Karpas-422 (cell line): ENCODE data around the gene CCDC117. TPM values are rescaled to one million over a fixed set of nuclear protein-coding genes. Genes with fewer than 3 reads are reported as not detected.
"Not testable (repeated sequence)": the region's sequence is repeated elsewhere in the genome, so short reads cannot be mapped to it uniquely, and the experiment has no call there.

Experiments
- DNase-seq: peaks from one replicate; pipeline ENCODE4 v3.0.0-alpha.2; 2015
- H2AFZ ChIP-seq: fragments of 200-600 bp; sonication (generic); 2 replicates; pipeline ENCODE4 v1.6.1; 2014; ENCODE audit warnings: antibody characterized with exemption, low read length, mixed read lengths
- H3K27ac ChIP-seq: fragments of 200-600 bp; sonication (generic); 2 replicates; pipeline ENCODE4 v1.5.1; 2014; ENCODE audit warnings: mild to moderate bottlenecking, low read length, moderate library complexity
- H3K27me3 ChIP-seq: fragments of 200-600 bp; sonication (generic); 2 replicates; pipeline ENCODE4 v1.6.1; 2014; ENCODE audit warnings: low read length, mixed read lengths
- H3K36me3 ChIP-seq: fragments of 200-600 bp; sonication (generic); 2 replicates; pipeline ENCODE4 v1.6.1; 2014; ENCODE audit warnings: low read length, mixed read lengths; ENCODE audit not compliant: insufficient read depth
- H3K4me1 ChIP-seq: fragments of 200-600 bp; sonication (generic); 2 replicates; pipeline ENCODE4 v1.6.1; 2014; ENCODE audit warnings: mild to moderate bottlenecking, low read length, mixed read lengths
- H3K4me2 ChIP-seq: fragments of 200-600 bp; sonication (generic); 2 replicates; pipeline ENCODE4 v1.6.1; 2014; ENCODE audit warnings: low read length, low read depth, mild to moderate bottlenecking; ENCODE audit not compliant: poor library complexity, severe bottlenecking
- H3K4me3 ChIP-seq: fragments of 200-600 bp; sonication (generic); 2 replicates; pipeline ENCODE4 v1.5.1; 2014; ENCODE audit warnings: mild to moderate bottlenecking, antibody characterized with exemption, low read length, mixed read lengths
- H3K79me2 ChIP-seq: fragments of 200-600 bp; sonication (generic); 2 replicates; pipeline ENCODE4 v1.6.1; 2014; ENCODE audit warnings: mild to moderate bottlenecking, low read length, mixed read lengths
- H3K9ac ChIP-seq: fragments of 200-600 bp; sonication (generic); 2 replicates; pipeline ENCODE4 v1.6.0; 2014; ENCODE audit warnings: low read length
- H3K9me2 ChIP-seq: fragments of 200-600 bp; sonication (generic), shearing (Covaris generic); replicated peaks from 2 replicates; pipeline ENCODE4 v1.6.0; 2014; ENCODE audit warnings: mild to moderate bottlenecking, low read length, moderate library complexity; ENCODE audit not compliant: insufficient read depth
- H3K9me3 ChIP-seq: fragments of 300-700, 200-600 bp; sonication (generic); 2 replicates; pipeline ENCODE4 v1.6.1; 2014; ENCODE audit warnings: low read length, mixed read lengths
- H4K20me1 ChIP-seq: fragments of 200-600 bp; sonication (generic); 2 replicates; pipeline ENCODE4 v1.6.1; 2014; ENCODE audit warnings: mild to moderate bottlenecking, antibody characterized with exemption, low read length, low read depth; ENCODE audit not compliant: insufficient read depth
- total RNA-seq: library from RNA; depleted of rRNA; stranded (reverse); fragments of >200 nt; shearing (Covaris generic); gene quantifications from 2 replicates; pipeline ENCODE4 v1.2.3, GENCODE V29; 2014; ENCODE audit warnings: low replicate concordance

CCDC117 gene
- total RNA-seq, 1 experiment from 2014 or later = 26.1 TPM

- peak overlapping the region; percentile 36; the same call in 1 of the 2 replicates for H3K27ac ChIP-seq
- peak overlapping the region; percentile 45; the same call in 1 of the 2 replicates for H3K4me3 ChIP-seq
- DNase-seq = no peak
These were observed 12.5 kb upstream of the CCDC117 start for GRCh38 chr22:28759861-28760560.

GRCh38 chr22:28761449-28761755, 11.1 kb upstream of the CCDC117 start:
- Histone ChIP-seq H3K9me2 (no peaks in the 10 kb centered on the region), H3K27me3 (no peaks in the 10 kb centered on the region), H2AFZ (no peak overlapping the region), H3K4me1 (peaks cover 11% of the 10 kb centered on the region), H3K79me2 (no peaks in the 10 kb centered on the region), H3K36me3 (no peaks in the 10 kb centered on the region), H3K9me3 (no peaks in the 10 kb centered on the region), H4K20me1 (no peaks in the 10 kb centered on the region), H3K27ac (no peak overlapping the region), H3K4me2 (no peak overlapping the region), H3K4me3 (no peak overlapping the region), H3K9ac (no peak overlapping the region)
- no peak for DNase-seq

More at GRCh38 chr22:28759861-28760560, 12.5 kb upstream of the CCDC117 start:
- H3K9me3 ChIP-seq = no peaks in the 10 kb centered on the region
- H3K36me3 ChIP-seq = no peaks in the 10 kb centered on the region
- peaks cover 11% of the 10 kb centered on the region for H3K4me1 ChIP-seq
- no peaks in the 10 kb centered on the region for H3K79me2 ChIP-seq
- no peak overlapping the region for H3K9ac ChIP-seq
- no peaks in the 10 kb centered on the region for H4K20me1 ChIP-seq
- H3K27me3 ChIP-seq = no peaks in the 10 kb centered on the region
- no peaks in the 10 kb centered on the region for H3K9me2 ChIP-seq
- peak overlapping the region; percentile 55 for H3K4me2 ChIP-seq
- peak overlapping the region; percentile 84 for H2AFZ ChIP-seq

GRCh38 chr22:28762000-28762399, 10.5 kb upstream of the CCDC117 start:
- H3K79me2 ChIP-seq, H4K20me1 ChIP-seq, H3K27me3 ChIP-seq, H3K4me2 ChIP-seq, H3K36me3 ChIP-seq, H3K9me2 ChIP-seq, DNase-seq, H3K4me3 ChIP-seq, H2AFZ ChIP-seq, H3K9ac ChIP-seq, H3K9me3 ChIP-seq, H3K27ac ChIP-seq: not testable (repeated sequence)
- peaks cover 11% of the 10 kb centered on the region for H3K4me1 ChIP-seq

- H3K4me1 ChIP-seq = no peaks in the 10 kb centered on the region
- H3K4me2 ChIP-seq = no peak overlapping the region
- DNase-seq = no peak
- H3K36me3 ChIP-seq = no peaks in the 10 kb centered on the region
- no peaks in the 10 kb centered on the region for H3K27me3 ChIP-seq
- H3K9me2 ChIP-seq = no peaks in the 10 kb centered on the region
- H4K20me1 ChIP-seq = no peaks in the 10 kb centered on the region
- H3K27ac ChIP-seq = no peak overlapping the region
- no peak overlapping the region for H3K9ac ChIP-seq
- H3K4me3 ChIP-seq = no peak overlapping the region
- H3K79me2 ChIP-seq = no peaks in the 10 kb centered on the region
- no peak overlapping the region for H2AFZ ChIP-seq
- peaks cover 7% of the 10 kb centered on the region; the same call in 1 of the 2 replicates for H3K9me3 ChIP-seq
These were observed 5.9 kb upstream of the CCDC117 start for GRCh38 chr22:28766628-28767027.

GRCh38 chr22:28768701-28769393, 3.6 kb upstream of the CCDC117 start:
- H3K79me2 ChIP-seq = peaks cover 9% of the 10 kb centered on the region
- no peaks in the 10 kb centered on the region for H4K20me1 ChIP-seq
- no peak for DNase-seq
- H2AFZ ChIP-seq = no peak overlapping the region
- no peak overlapping the region for H3K27ac ChIP-seq
- H3K4me3 ChIP-seq = no peak overlapping the region
- H3K9me3 ChIP-seq = peaks cover 7% of the 10 kb centered on the region; the same call in 1 of the 2 replicates
- no peaks in the 10 kb centered on the region for H3K27me3 ChIP-seq
- no peaks in the 10 kb centered on the region for H3K36me3 ChIP-seq
- peaks cover 5% of the 10 kb centered on the region; the same call in 1 of the 2 replicates for H3K4me1 ChIP-seq
- no peak overlapping the region for H3K4me2 ChIP-seq
- no peaks in the 10 kb centered on the region for H3K9me2 ChIP-seq
- H3K9ac ChIP-seq = no peak overlapping the region

- H3K36me3 ChIP-seq = no peaks in the 10 kb centered on the region; the same call in 1 of the 2 replicates
- H3K9me2 ChIP-seq = no peaks in the 10 kb centered on the region
- H3K27ac ChIP-seq = no peak overlapping the region
- no peak overlapping the region for H3K4me3 ChIP-seq
- peaks cover 16% of the 10 kb centered on the region for H3K79me2 ChIP-seq
- no peak overlapping the region for H3K9ac ChIP-seq
- peaks cover 10% of the 10 kb centered on the region; the same call in 1 of the 2 replicates for H3K4me1 ChIP-seq
- H2AFZ ChIP-seq = no peak overlapping the region
- DNase-seq = no peak
- H3K4me2 ChIP-seq = no peak overlapping the region
- H4K20me1 ChIP-seq = no peaks in the 10 kb centered on the region
- H3K27me3 ChIP-seq = no peaks in the 10 kb centered on the region
- H3K9me3 ChIP-seq = peaks cover 7% of the 10 kb centered on the region; the same call in 1 of the 2 replicates
These were observed 3.0 kb upstream of the CCDC117 start for GRCh38 chr22:28769394-28770085.

GRCh38 chr22:28771195-28771791, 1.2 kb upstream of the CCDC117 start:
- Histone ChIP-seq H3K9ac (no peak overlapping the region), H3K27me3 (no peaks in the 10 kb centered on the region), H3K4me2 (no peak overlapping the region), H3K36me3 (peaks cover 4% of the 10 kb centered on the region), H3K9me2 (no peaks in the 10 kb centered on the region), H2AFZ (no peak overlapping the region), H3K4me3 (no peak overlapping the region), H3K27ac (no peak overlapping the region), H3K4me1 (peaks cover 10% of the 10 kb centered on the region; the same call in 1 of the 2 replicates), H3K79me2 (peaks cover 33% of the 10 kb centered on the region), H3K9me3 (peaks cover 7% of the 10 kb centered on the region; the same call in 1 of the 2 replicates), H4K20me1 (no peaks in the 10 kb centered on the region)
- DNase-seq = no peak
